GM19025 (cell line): ENCODE data around the gene NPC1L1.
"Not testable (repeated sequence)": the region's sequence is repeated elsewhere in the genome, so short reads cannot be mapped to it uniquely, and the experiment has no call there.

Source experiments
- ATAC-seq: cut with Tn5 transposase; IDR thresholded peaks from one replicate; pipeline ENCODE4 v1.9.1; 2021; ENCODE audit warnings: mild to moderate bottlenecking, low read depth, moderate library complexity; ENCODE audit not compliant: unreplicated experiment

Gene NPC1L1

DNA sequence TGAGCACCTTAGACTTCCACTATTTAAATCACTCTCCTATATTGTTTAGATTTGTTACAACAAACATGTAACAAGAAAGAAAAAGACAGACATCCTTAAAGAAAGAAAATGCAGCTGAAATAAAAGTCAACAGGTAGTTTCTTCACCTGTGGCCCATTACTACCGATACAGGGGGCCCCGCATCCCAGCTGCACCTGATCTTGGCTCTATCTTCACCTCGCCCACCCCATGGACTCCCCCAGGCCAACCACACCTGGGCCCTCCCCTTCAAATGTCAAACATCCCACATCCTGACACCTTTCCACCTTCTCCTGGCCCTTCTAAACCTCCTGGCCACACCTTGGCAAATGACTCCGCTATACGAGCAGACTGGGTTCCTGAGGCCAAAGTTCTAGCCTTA, 25.6 kb upstream of the NPC1L1 start:
- ATAC-seq: no peak

DNA sequence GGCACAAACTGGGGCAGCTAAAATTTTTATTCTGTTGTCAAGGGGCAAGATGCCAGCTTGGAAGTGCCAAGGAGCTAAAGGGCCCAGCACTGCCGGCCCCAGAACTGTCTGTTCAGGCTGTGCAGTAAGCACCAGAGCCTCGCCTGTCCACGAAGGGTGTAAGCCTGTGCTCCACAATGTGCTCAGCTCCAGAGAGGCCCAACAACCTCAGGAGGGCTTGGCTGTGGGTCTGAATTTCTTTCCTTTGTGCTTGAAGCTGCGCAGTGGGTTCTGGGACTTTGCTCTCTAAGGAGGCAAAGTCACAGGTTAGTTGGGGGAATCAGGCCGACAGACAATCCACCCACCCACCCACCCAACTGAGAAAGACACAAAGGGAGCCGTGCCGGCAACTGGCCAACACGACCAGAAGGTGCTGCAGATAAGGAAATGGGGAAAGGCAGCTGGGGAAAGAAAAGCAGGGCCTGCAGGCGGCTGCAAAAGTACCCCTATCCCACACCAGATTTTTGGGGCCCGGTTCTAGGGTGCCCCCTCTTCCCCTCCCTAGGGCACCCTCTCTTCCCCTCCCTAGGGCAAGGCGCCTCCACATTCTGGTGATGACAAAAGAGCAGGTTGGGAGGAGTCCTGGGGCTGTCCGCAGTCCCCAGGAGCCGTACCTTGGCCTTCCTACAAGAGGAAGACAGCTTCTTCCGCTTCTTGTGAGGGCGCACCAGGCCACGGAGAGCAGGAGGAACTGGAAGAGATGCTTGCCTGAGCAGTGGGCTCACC, 24.8 kb upstream of the NPC1L1 start:
- ATAC-seq: no peak

GRCh38 chr7:44565097-44565794, 24.1 kb upstream of the NPC1L1 start:
- no peak for ATAC-seq

DNA sequence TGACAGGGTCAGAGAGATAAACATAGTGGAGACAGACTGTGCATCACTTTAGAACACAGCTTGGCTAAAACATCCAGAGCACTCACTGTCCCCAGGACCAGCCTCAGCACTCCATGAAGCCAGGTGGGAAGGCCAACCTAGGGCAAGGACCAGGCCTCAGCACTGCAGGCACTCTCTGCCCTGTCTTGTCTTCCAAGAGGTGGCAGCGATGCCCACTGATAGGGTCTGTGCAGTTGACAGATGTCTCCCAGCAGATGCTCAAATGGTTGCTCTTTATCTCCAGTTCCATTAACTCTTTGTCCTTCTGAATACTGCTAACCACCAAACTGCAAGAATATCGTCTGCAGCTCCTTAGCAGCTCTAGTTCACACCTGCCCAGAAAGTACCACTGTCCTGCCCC, 23.5 kb upstream of the NPC1L1 start:
- ATAC-seq: no peak

DNA sequence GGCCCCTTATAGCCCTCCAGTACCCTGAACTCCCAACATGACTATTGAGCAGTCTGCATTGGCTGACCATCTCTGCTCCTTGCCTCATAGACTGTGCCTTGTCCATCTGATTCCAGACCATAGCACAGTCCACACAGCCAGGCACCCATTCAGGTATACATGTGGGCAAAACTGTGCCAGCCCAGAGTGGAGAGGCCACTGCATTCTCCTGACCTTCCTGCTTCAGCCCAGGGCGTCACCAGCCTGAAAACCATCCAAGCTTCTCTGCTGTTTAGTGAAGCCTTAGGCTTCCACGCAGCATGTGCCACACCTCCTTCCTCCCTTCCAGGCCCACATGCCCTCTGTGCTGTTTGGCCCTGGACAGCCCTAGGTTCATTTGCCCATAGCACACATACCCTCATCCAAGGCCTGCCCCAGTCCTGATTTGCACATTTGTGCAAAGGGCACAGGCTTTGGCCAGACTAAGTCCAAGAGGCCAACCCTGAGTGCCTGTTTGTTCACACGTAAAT, 22.1 kb upstream of the NPC1L1 start:
- ATAC-seq: no peak

DNA sequence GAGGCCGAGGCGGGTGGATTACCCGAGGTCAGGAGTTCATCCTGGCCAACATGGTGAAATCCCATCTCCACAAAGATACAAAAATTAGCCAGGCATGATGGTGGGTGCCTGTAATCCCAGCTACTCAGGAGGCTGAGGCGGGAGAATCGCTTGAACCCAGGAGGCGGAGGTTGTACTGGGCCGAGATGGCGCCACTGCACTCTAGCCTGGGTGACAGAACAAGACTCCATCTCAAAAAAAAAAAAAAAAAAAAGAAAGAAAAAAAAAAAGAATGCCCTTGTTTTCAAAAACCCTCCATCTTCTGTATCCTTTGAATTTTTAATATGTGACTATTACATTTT, 21.5 kb upstream of the NPC1L1 start:
- ATAC-seq: not testable (repeated sequence)

DNA sequence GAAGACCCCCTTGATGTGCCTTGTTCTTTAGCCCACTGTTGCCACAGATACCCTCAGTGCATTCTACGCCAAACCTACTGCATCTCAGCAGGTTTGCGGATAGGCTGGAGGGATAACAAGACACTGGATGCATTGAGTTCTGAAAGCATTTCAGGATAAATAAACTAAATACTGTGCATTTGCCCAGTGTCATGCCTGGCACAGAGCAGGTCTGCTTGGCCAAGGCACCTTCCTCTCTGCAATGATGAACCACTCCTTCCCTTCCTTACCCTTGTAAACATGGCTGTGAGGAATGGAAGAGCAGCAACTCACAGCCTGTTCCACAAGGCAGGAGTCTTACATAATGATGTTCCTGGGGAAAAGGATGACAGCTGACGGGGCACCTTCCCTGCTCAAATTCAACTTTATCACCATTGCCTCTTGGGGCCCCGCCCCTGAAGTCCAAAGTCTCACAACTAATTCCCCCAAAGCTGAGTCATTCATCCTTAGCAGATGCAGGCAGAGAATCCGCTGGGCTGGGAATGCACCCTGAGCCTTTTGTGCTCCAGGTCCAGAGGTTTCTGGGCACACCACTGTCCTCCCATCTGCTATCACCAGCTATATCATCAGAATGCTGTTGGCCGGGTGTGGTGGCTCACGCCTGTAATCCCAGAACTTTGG, 21.0 kb upstream of the NPC1L1 start:
- no peak for ATAC-seq

- no peak for ATAC-seq
Measured at GRCh38 chr7:44561481-44561880, 20.4 kb upstream of the NPC1L1 start.

DNA sequence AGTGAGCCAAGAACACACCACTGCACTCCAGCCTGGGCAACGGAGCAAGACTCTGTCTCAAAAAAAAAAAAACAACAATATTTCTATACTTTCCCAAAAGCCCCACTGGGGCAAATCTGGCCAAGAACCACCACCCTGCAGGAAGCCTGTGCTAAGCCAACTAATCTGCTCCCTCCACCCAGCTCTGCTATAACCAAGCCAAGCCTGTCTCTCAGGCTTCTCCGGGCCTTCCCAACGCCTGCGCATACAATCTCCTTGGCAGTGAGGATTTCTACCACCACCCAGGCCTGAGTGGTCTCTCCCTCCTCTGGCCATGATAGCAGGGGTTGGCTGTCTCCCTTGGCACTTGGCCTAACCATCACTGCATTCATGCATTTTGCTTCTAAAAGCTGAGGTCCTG, 18.4 kb upstream of the NPC1L1 start:
- ATAC-seq: no peak

- ATAC-seq: no peak
Measured at GRCh38 chr7:44557485-44557884, 16.4 kb upstream of the NPC1L1 start.

GRCh38 chr7:44555350-44555749, 14.2 kb upstream of the NPC1L1 start:
- ATAC-seq: no peak

GRCh38 chr7:44552473-44553005, 11.4 kb upstream of the NPC1L1 start:
- ATAC-seq: not testable (repeated sequence)

GRCh38 chr7:44549457-44549856, 8.3 kb upstream of the NPC1L1 start:
- ATAC-seq: no peak

- ATAC-seq: no peak
Measured at GRCh38 chr7:44548893-44549292, 7.8 kb upstream of the NPC1L1 start.

DNA sequence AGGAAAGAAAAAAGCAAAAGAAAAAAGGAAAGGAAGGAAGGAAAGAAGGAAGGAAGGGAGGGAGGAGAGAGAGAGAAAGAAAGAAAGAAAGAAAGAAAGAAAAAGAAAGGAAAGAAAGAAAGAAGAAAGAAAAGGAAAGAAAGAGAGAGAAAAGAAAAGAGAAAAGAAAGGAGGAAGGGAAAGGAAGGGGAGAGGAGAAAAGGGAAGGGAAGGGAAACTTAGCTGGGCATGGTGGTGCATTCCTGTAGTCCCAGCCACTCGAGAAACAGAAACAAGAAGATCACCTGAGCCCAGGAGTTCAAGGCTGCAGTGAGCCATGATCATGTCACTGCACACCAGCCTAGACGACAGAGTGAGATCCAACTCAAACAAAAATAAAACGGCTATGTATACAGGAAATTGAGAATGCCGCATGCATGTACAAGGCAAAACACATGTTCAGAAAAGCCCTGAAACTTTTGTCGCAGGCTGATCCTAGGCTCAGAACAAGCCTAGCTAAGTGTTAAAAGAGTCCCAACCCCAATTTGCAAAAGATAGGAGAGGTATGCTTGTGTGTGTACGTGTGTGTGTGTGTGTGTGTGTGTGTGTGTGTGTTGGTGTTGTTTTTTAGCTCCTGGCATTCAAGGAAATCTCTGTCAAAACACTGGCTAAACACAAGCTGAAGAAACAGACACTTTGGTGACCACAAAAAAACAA, 6.6 kb upstream of the NPC1L1 start:
- ATAC-seq: no peak

DNA sequence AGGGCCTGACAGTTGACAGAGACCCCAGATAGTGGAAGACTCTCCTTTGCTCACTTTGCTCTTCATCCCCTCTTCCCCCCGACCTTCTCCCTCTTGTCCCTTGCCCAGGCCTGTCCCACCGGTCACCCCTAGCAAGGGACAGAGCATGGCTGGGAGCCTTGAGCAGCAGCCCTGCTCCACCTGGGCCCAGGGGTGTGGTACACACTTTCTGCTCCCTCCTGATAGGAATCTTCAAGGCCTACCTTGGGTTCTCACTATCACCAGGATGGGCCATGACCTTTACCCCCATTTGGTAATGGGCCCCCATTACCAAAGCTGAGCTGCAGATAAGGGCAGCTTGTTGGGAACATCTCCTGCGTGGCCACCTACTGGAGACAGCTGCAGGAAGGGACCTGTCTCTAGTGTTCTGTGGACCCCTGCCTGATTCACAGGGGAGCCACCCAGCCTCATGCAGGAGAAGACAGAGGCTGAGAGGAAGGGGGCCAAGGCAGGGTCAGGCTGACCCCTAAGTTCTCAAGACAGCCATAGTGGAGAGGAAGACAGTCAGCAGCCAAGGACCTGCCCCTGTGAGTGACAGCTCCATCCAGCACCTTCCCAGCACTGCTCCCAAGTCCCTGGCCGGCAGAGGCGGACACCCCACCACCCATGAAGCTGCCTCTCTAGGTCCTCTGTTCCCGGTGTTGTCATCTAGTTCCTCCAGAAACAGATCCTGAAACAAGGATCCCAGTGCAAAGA, 913 bp upstream of the NPC1L1 start:
- no peak for ATAC-seq

DNA sequence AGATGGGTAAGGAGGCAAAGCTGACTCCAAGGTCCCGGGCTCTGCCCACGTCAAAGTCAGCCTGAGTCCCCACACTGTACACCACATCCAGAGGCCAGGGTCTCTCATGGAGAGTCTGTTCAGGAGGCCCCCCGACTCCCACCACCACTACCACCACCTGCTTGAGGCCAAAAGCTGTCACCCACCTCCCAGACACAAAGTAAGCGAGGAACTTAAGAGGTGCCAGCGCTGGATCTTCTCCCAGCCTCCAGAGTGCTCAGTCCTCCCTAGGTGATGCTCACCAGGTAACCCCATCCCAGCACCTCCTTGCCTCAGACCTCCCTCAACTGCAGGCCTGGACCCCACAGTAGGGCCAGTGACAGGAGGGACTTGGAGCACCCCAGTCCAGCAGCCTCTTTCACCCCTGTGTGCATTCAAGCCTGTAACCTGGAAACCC, 520 bp downstream of the NPC1L1 start:
- no peak for ATAC-seq

GRCh38 chr7:44539669-44540506, 1.2 kb downstream of the NPC1L1 start:
- no peak for ATAC-seq
